K562 (cell line): ENCODE results near the gene GNAI2. TPM values are rescaled to one million over a fixed set of nuclear protein-coding genes. Genes with fewer than 3 reads are reported as not detected.

Experiments
- BCOR ChIP-seq: fragments of 450-650 bp; IDR thresholded peaks from 2 replicates; pipeline ENCODE4 v1.6.1; 2016
- BMI1 ChIP-seq: fragments of 150-350 bp; IDR thresholded peaks from 2 replicates; pipeline ENCODE4 v1.6.1; 2014; ENCODE audit warnings: low read length
- ILK ChIP-seq: fragments of 450-650 bp; IDR thresholded peaks from 2 replicates; pipeline ENCODE4 v1.6.1; 2016; ENCODE audit warnings: missing genetic modification characterization, low read depth, mild to moderate bottlenecking, missing compliant biosample characterization, moderate library complexity, borderline replicate concordance
- JUN ChIP-seq, 2 experiments: sonication (generic) in 1 of 2; formaldehyde crosslinking in 1 of 2; IDR thresholded peaks; 2 replicates each; pipeline versions ENCODE4 v1.6.1 to v1.8.0; 2012 to 2022; ENCODE audit warnings: borderline replicate concordance in 2 of 2, mild to moderate bottlenecking in 2 of 2, improper control_type of control experiment in 1 of 2, low read depth in 1 of 2, low read length in 1 of 2, missing genetic modification reagents in 1 of 2
- KDM2B ChIP-seq: fragments of 250-450 bp; sonication (Bioruptor Pico); IDR thresholded peaks from 2 replicates; pipeline ENCODE4 v1.8.0; 2021; ENCODE audit warnings: mild to moderate bottlenecking, moderate library complexity
- NRF1 ChIP-seq, 2 experiments: fragments of 450-650 bp; IDR thresholded peaks in 1 of 2; conservative IDR thresholded peaks in 1 of 2; 2 replicates each; pipeline ENCODE4 v1.6.1; 2014; ENCODE audit warnings: mild to moderate bottlenecking in 2 of 2
- POLR2G ChIP-seq: fragments of 200-400 bp; formaldehyde crosslinking; IDR thresholded peaks from 2 replicates; pipeline ENCODE4 v1.6.1; 2017; ENCODE audit warnings: low read depth, mild to moderate bottlenecking, antibody characterized with exemption, low read length, moderate library complexity
- PURB ChIP-seq: sonication (generic); formaldehyde crosslinking; IDR thresholded peaks from 2 replicates; pipeline ENCODE4 v1.9.0; 2021; ENCODE audit warnings: low read depth, mild to moderate bottlenecking, missing genetic modification reagents
- RBFOX2 ChIP-seq: fragments of 200-400 bp; formaldehyde crosslinking; IDR thresholded peaks from 2 replicates; pipeline ENCODE4 v1.6.1; 2017; ENCODE audit warnings: low read depth, mild to moderate bottlenecking, low read length, moderate library complexity
- SMARCA4 ChIP-seq: fragments of 450-650 bp; IDR thresholded peaks from 2 replicates; pipeline ENCODE4 v1.6.1; 2016
- ZNF121 ChIP-seq: sonication (generic); formaldehyde crosslinking; conservative IDR thresholded peaks from 2 replicates; pipeline ENCODE4 v1.8.0; 2022; ENCODE audit warnings: missing genetic modification reagents
- ZNF311 ChIP-seq: fragments of 250-450 bp; sonication (Bioruptor Pico); IDR thresholded peaks from 2 replicates; pipeline ENCODE4 v1.4.0; 2020; ENCODE audit warnings: mild to moderate bottlenecking, moderate library complexity
- ZNF766 ChIP-seq: fragments of 200-800 bp; sonication (Bioruptor generic); conservative IDR thresholded peaks from 2 replicates; pipeline ENCODE4 v1.6.1; 2016; ENCODE audit warnings: missing genetic modification characterization, missing compliant biosample characterization
- ZNF778 ChIP-seq: fragments of 450-650 bp; formaldehyde crosslinking; IDR thresholded peaks from 2 replicates; pipeline ENCODE4 v1.4.0; 2020; ENCODE audit warnings: mild to moderate bottlenecking, moderate library complexity
- ZNF79 ChIP-seq: fragments of 250-450 bp; sonication (Bioruptor Pico); IDR thresholded peaks from 2 replicates; pipeline ENCODE4 v1.4.0; 2020; ENCODE audit warnings: low read depth, mild to moderate bottlenecking, moderate library complexity
- polyA plus RNA-seq, 8 experiments: library from polyadenylated mRNA; depleted of rRNA in 4 of 8; stranded (reverse) in 5 of 8; unstranded in 3 of 8; fragments of >200 nt; fragmentation: Nextera tagmentation in 2 of 8; fragmentation: Illumina TruSeq in 1 of 8; extraction: Ambion mirVana in 2 of 8; extraction: Trizol in 1 of 8; gene quantifications; 2 replicates each; pipeline versions ENCODE4 v1.2.1 to v1.2.3, GENCODE V29; 2011 to 2014; ENCODE audit warnings: inconsistent platforms in 1 of 8, missing spikeins in 1 of 8
- total RNA-seq, 7 experiments: library from RNA; depleted of rRNA in 6 of 7; stranded (reverse); fragments of >200 nt in 6 of 7; fragmentation: Illumina TruSeq in 2 of 7; extraction: Trizol in 2 of 7; gene quantifications; 2 replicates each; pipeline versions ENCODE4 v1.2.1 to v1.2.3, GENCODE V29; 2011 to 2021; ENCODE audit warnings: low replicate concordance in 1 of 7
- TF ChIP-seq, protein P1 (sequence below): fragments of 450-650 bp; conservative IDR thresholded peaks from 2 replicates; pipeline ENCODE4 v1.6.1; 2016; ENCODE audit warnings: missing genetic modification characterization, low read depth, mild to moderate bottlenecking, missing compliant biosample characterization, moderate library complexity
- TF ChIP-seq, protein P2 (sequence below): fragments of 250-450 bp; sonication (Bioruptor Pico); IDR thresholded peaks from 2 replicates; pipeline ENCODE4 v1.4.0; 2020; ENCODE audit warnings: mild to moderate bottlenecking, moderate library complexity
- TF ChIP-seq, protein P3 (sequence below): fragments of 250-450 bp; sonication (Bioruptor Pico); IDR thresholded peaks from 2 replicates; pipeline ENCODE4 v1.4.0; 2020
- TF ChIP-seq, protein P4 (sequence below): IDR thresholded peaks from 3 replicates; pipeline ENCODE4 v1.6.1; 2011; ENCODE audit warnings: borderline replicate concordance, mild to moderate bottlenecking, moderate library complexity; ENCODE audit not compliant: insufficient read length; ENCODE audit errors: extremely low read depth

The GNAI2 gene
- total and polyA plus RNA-seq, 9 of the 15 experiments (the other 6 are each of a cell fraction or from before 2014, with no cell fraction given): 1.1 to 72.2 (median 42.7) TPM

DNA sequence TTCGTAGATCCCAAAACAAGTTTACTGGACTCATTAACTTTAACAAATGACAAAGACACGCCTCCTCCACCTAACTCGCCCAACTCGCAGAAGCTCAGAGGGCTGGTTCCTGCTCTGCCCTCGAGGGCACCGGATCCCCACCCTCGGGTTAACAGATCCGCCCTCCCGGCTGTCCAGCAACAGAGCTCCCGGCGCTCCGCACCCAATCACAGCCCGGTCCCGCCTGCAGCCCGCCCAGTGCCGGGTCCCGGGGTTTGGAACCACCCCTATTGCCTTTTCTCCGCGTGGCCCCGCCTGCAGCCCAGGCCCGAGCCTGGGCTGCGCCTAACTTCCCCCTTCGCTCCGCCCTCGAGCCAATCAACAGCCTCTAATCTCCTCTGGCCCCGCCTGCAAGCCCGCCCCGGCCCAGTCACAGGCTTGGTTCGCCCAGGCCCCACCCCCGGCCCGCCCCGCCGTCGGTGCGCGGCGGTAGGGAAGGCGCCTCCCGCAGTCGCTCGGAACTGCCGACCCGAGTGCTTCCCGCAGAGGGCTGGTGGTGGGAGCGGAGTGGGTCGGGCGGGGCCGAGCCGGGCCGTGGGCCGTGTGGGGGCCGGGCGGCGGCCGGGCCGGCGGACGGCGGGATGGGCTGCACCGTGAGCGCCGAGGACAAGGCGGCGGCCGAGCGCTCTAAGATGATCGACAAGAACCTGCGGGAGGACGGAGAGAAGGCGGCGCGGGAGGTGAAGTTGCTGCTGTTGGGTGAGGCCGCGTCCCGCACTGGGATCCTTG, at the start of gene GNAI2 (continued):
- TF ChIP-seq JUN (IDR thresholded peaks at IDR 0.05; ENCODE audit: borderline replicate concordance, low read depth, low read length) (no peak), JUN (CRISPR knock-in tag; IDR thresholded peaks at IDR 0.05; ENCODE audit: borderline replicate concordance) (no peak), PURB (CRISPR knock-in tag) (no peak), ILK (no peak), ZNF311 (CRISPR knock-in tag) (no peak), ZNF778 (CRISPR knock-in tag) (no peak), ZNF766 (CRISPR knock-in tag) (no peak), ZNF121 (no peak), POLR2G (peak; percentile 96), ZNF79 (CRISPR knock-in tag) (no peak), SMARCA4 (no peak), NRF1 (conservative IDR thresholded peaks at IDR 0.05 in 1 of 2, IDR thresholded peaks at IDR 0.05 in 1 of 2) (peak; percentile 80 to 82), KDM2B (CRISPR knock-in tag) (no peak), BMI1 (no peak), RBFOX2 (peak; percentile 85), BCOR (no peak)
- TF ChIP-seq, protein P1, sequence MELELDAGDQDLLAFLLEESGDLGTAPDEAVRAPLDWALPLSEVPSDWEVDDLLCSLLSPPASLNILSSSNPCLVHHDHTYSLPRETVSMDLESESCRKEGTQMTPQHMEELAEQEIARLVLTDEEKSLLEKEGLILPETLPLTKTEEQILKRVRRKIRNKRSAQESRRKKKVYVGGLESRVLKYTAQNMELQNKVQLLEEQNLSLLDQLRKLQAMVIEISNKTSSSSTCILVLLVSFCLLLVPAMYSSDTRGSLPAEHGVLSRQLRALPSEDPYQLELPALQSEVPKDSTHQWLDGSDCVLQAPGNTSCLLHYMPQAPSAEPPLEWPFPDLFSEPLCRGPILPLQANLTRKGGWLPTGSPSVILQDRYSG: no peak
- TF ChIP-seq, protein P2, sequence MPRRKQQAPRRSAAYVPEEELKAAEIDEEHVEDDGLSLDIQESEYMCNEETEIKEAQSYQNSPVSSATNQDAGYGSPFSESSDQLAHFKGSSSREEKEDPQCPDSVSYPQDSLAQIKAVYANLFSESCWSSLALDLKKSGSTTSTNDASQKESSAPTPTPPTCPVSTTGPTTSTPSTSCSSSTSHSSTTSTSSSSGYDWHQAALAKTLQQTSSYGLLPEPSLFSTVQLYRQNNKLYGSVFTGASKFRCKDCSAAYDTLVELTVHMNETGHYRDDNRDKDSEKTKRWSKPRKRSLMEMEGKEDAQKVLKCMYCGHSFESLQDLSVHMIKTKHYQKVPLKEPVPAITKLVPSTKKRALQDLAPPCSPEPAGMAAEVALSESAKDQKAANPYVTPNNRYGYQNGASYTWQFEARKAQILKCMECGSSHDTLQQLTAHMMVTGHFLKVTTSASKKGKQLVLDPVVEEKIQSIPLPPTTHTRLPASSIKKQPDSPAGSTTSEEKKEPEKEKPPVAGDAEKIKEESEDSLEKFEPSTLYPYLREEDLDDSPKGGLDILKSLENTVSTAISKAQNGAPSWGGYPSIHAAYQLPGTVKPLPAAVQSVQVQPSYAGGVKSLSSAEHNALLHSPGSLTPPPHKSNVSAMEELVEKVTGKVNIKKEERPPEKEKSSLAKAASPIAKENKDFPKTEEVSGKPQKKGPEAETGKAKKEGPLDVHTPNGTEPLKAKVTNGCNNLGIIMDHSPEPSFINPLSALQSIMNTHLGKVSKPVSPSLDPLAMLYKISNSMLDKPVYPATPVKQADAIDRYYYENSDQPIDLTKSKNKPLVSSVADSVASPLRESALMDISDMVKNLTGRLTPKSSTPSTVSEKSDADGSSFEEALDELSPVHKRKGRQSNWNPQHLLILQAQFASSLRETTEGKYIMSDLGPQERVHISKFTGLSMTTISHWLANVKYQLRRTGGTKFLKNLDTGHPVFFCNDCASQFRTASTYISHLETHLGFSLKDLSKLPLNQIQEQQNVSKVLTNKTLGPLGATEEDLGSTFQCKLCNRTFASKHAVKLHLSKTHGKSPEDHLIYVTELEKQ (CRISPR knock-in tag): no peak
- TF ChIP-seq, protein P3, sequence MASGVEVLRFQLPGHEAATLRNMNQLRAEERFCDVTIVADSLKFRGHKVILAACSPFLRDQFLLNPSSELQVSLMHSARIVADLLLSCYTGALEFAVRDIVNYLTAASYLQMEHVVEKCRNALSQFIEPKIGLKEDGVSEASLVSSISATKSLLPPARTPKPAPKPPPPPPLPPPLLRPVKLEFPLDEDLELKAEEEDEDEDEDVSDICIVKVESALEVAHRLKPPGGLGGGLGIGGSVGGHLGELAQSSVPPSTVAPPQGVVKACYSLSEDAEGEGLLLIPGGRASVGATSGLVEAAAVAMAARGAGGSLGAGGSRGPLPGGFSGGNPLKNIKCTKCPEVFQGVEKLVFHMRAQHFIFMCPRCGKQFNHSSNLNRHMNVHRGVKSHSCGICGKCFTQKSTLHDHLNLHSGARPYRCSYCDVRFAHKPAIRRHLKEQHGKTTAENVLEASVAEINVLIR (CRISPR knock-in tag): no peak
- TF ChIP-seq, protein P4, sequence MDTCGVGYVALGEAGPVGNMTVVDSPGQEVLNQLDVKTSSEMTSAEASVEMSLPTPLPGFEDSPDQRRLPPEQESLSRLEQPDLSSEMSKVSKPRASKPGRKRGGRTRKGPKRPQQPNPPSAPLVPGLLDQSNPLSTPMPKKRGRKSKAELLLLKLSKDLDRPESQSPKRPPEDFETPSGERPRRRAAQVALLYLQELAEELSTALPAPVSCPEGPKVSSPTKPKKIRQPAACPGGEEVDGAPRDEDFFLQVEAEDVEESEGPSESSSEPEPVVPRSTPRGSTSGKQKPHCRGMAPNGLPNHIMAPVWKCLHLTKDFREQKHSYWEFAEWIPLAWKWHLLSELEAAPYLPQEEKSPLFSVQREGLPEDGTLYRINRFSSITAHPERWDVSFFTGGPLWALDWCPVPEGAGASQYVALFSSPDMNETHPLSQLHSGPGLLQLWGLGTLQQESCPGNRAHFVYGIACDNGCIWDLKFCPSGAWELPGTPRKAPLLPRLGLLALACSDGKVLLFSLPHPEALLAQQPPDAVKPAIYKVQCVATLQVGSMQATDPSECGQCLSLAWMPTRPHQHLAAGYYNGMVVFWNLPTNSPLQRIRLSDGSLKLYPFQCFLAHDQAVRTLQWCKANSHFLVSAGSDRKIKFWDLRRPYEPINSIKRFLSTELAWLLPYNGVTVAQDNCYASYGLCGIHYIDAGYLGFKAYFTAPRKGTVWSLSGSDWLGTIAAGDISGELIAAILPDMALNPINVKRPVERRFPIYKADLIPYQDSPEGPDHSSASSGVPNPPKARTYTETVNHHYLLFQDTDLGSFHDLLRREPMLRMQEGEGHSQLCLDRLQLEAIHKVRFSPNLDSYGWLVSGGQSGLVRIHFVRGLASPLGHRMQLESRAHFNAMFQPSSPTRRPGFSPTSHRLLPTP: no peak
- TF ChIP-seq, all 486 proteins: peak for 45
